ENCODE data around the gene RBPJ. TPM values are rescaled to one million over a fixed set of nuclear protein-coding genes. Genes with fewer than 3 reads are reported as not detected.

RBPJ gene
- total and polyA plus RNA-seq, 2 donors (not counting 1 experiment from before 2014, with no cell fraction given): 144 to 253 TPM

DNA sequence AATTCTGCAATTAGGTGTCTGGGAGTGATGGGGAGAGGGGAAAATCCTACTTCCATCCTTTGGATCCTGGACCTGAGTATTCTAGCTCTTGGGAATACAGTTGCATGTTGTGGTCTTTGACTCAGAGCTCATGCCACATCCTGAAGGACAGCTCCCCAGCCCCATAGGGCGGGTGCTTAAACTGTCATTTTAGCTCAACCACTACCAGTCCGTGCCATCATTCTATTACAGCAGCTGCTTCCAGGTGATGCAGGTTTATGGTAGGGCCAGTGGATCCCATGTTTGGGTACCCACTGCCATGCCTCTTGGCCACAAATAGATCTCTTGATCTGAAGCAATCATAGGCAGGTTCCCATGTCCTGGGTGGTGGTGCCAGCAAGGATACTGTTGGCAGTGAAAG lies 134.8 kb downstream of the RBPJ start:
- no peaks in the 10 kb centered on the region for H4K20me1 ChIP-seq (ENCODE audit: control insufficient read depth, extremely low read depth, insufficient read depth, low read length)
- H3K27me3 ChIP-seq (ENCODE audit: control insufficient read depth, insufficient read depth, low read length): no peaks in the 10 kb centered on the region
- H3K4me1 ChIP-seq (ENCODE audit: control insufficient read depth, extremely low read depth, insufficient read depth, low read length): no peaks in the 10 kb centered on the region
- no peaks in the 10 kb centered on the region for H3K36me3 ChIP-seq (ENCODE audit: control insufficient read depth, insufficient read depth, low read length)
- no peaks in the 10 kb centered on the region for H3K9me3 ChIP-seq (ENCODE audit: control insufficient read depth, insufficient read depth, low read depth, low read length)
- no peak overlapping the region for H3K9ac ChIP-seq (ENCODE audit: insufficient read depth, low read length)
- no peaks in the 10 kb centered on the region for H3K79me2 ChIP-seq (ENCODE audit: control insufficient read depth, insufficient read depth, low read length)
- no peak for DNase-seq (ENCODE audit: low read depth in 2 of 2)
- H2AFZ ChIP-seq (ENCODE audit: low read length): no peak overlapping the region
- H3K4me2 ChIP-seq (ENCODE audit: extremely low read depth, insufficient read depth, low read length): no peak overlapping the region
- H3K27ac ChIP-seq (ENCODE audit: insufficient read depth, low read length): no peak overlapping the region
- H3K4me3 ChIP-seq (replicated peaks in 1 of 4; ENCODE audit: control extremely low read depth in 1 of 4, insufficient read depth in 1 of 4, low read depth in 3 of 4, low read length in 4 of 4): no peak overlapping the region
- no peak for TF ChIP-seq EZH2 (IDR thresholded peaks at IDR 0.05; ENCODE audit: low read length, missing control alignments)
- TF ChIP-seq, protein P1, sequence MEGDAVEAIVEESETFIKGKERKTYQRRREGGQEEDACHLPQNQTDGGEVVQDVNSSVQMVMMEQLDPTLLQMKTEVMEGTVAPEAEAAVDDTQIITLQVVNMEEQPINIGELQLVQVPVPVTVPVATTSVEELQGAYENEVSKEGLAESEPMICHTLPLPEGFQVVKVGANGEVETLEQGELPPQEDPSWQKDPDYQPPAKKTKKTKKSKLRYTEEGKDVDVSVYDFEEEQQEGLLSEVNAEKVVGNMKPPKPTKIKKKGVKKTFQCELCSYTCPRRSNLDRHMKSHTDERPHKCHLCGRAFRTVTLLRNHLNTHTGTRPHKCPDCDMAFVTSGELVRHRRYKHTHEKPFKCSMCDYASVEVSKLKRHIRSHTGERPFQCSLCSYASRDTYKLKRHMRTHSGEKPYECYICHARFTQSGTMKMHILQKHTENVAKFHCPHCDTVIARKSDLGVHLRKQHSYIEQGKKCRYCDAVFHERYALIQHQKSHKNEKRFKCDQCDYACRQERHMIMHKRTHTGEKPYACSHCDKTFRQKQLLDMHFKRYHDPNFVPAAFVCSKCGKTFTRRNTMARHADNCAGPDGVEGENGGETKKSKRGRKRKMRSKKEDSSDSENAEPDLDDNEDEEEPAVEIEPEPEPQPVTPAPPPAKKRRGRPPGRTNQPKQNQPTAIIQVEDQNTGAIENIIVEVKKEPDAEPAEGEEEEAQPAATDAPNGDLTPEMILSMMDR (conservative IDR thresholded peaks at IDR 0.05 in 1 of 2, IDR thresholded peaks at IDR 0.05 in 1 of 2; ENCODE audit: low read depth in 1 of 2, low read length in 2 of 2): no peak

DNA sequence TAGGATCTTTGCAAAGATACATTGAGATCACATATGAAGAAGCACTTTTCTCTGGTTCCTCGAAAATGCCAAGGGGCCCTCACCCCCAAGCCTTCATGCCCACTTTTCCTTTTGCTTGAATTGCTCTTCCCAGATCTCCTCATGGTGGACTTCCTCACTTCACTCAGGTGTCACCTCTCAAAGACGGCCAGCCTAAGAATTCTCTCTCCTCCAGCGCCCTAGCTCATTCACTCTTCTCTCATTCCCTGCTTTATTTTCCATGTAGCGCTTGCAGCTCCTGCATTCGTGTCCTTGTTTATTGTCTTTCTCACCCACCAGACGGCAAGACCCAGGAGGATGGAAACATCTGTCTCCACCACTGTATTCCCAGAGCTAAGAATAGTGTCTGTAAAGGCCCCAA lies 136.6 kb downstream of the RBPJ start:
- TF ChIP-seq EZH2 (IDR thresholded peaks at IDR 0.05; ENCODE audit: low read length, missing control alignments): no peak
- TF ChIP-seq, protein P1 (conservative IDR thresholded peaks at IDR 0.05 in 1 of 2, IDR thresholded peaks at IDR 0.05 in 1 of 2; ENCODE audit: low read depth in 1 of 2, low read length in 2 of 2): no peak
- Histone ChIP-seq H3K27me3 (ENCODE audit: control insufficient read depth, insufficient read depth, low read length) (no peaks in the 10 kb centered on the region), H3K4me2 (ENCODE audit: extremely low read depth, insufficient read depth, low read length) (no peak overlapping the region), H3K79me2 (ENCODE audit: control insufficient read depth, insufficient read depth, low read length) (no peaks in the 10 kb centered on the region), H3K4me3 (replicated peaks in 1 of 4; ENCODE audit: control extremely low read depth in 1 of 4, insufficient read depth in 1 of 4, low read depth in 3 of 4, low read length in 4 of 4) (no peak overlapping the region), H2AFZ (ENCODE audit: low read length) (no peak overlapping the region), H3K36me3 (ENCODE audit: control insufficient read depth, insufficient read depth, low read length) (no peaks in the 10 kb centered on the region), H3K9ac (ENCODE audit: insufficient read depth, low read length) (no peak overlapping the region), H3K4me1 (ENCODE audit: control insufficient read depth, extremely low read depth, insufficient read depth, low read length) (no peaks in the 10 kb centered on the region), H3K27ac (ENCODE audit: insufficient read depth, low read length) (no peak overlapping the region), H4K20me1 (ENCODE audit: control insufficient read depth, extremely low read depth, insufficient read depth, low read length) (no peaks in the 10 kb centered on the region), H3K9me3 (ENCODE audit: control insufficient read depth, insufficient read depth, low read depth, low read length) (no peaks in the 10 kb centered on the region)
- no peak for DNase-seq (ENCODE audit: low read depth in 2 of 2)

- no peaks in the 10 kb centered on the region for H3K27me3 ChIP-seq (ENCODE audit: control insufficient read depth, insufficient read depth, low read length)
- H3K4me2 ChIP-seq (ENCODE audit: extremely low read depth, insufficient read depth, low read length): peak overlapping the region; percentile 3
- no peak overlapping the region for H3K27ac ChIP-seq (ENCODE audit: insufficient read depth, low read length)
Measured at GRCh38 chr4:26458157-26458561, 137.3 kb downstream of the RBPJ start.

More at GRCh38 chr4:26458157-26458561, 137.3 kb downstream of the RBPJ start:
- H3K4me1 ChIP-seq (ENCODE audit: control insufficient read depth, extremely low read depth, insufficient read depth, low read length): no peaks in the 10 kb centered on the region
- H3K4me3 ChIP-seq (replicated peaks in 1 of 4; ENCODE audit: control extremely low read depth in 1 of 4, insufficient read depth in 1 of 4, low read depth in 3 of 4, low read length in 4 of 4): no peak overlapping the region
- H3K9ac ChIP-seq (ENCODE audit: insufficient read depth, low read length): no peak overlapping the region
- no peaks in the 10 kb centered on the region for H3K9me3 ChIP-seq (ENCODE audit: control insufficient read depth, insufficient read depth, low read depth, low read length)
- H3K36me3 ChIP-seq (ENCODE audit: control insufficient read depth, insufficient read depth, low read length): no peaks in the 10 kb centered on the region
- TF ChIP-seq, protein P1 (conservative IDR thresholded peaks at IDR 0.05 in 1 of 2, IDR thresholded peaks at IDR 0.05 in 1 of 2; ENCODE audit: low read depth in 1 of 2, low read length in 2 of 2): peak in 1 of 2 donors; percentile 23
- TF ChIP-seq EZH2 (IDR thresholded peaks at IDR 0.05; ENCODE audit: low read length, missing control alignments): no peak
- no peaks in the 10 kb centered on the region for H3K79me2 ChIP-seq (ENCODE audit: control insufficient read depth, insufficient read depth, low read length)
- DNase-seq (ENCODE audit: low read depth in 2 of 2): peak; percentile 79 to 83
- H2AFZ ChIP-seq (ENCODE audit: low read length): peak overlapping the region; percentile 25
- H4K20me1 ChIP-seq (ENCODE audit: control insufficient read depth, extremely low read depth, insufficient read depth, low read length): no peaks in the 10 kb centered on the region
